ENCODE results near the gene POLG.

The POLG gene

GRCh38 chr15:89340573-89340972 is 5.9 kb upstream of the POLG start:
- no peak overlapping the region for H3K4me3 ChIP-seq (ENCODE audit: low read depth, low read length)
- peaks cover 12% of the 10 kb centered on the region for H3K27me3 ChIP-seq (ENCODE audit: control insufficient read depth, insufficient read depth, low read length)
- H3K9ac ChIP-seq (ENCODE audit: low read depth, low read length), result no peak overlapping the region
- H3K4me1 ChIP-seq (ENCODE audit: control insufficient read depth, insufficient read depth, low read length), result no peaks in the 10 kb centered on the region
- H3K9me3 ChIP-seq (ENCODE audit: control insufficient read depth, insufficient read depth, low read length), result no peaks in the 10 kb centered on the region
- no peaks in the 10 kb centered on the region for H3K36me3 ChIP-seq (ENCODE audit: control insufficient read depth, insufficient read depth, low read length)

- Histone ChIP-seq H3K36me3 (ENCODE audit: control insufficient read depth, insufficient read depth, low read length) (peaks cover 3% of the 10 kb centered on the region), H3K4me3 (ENCODE audit: low read depth, low read length) (no peak overlapping the region), H3K4me1 (ENCODE audit: control insufficient read depth, insufficient read depth, low read length) (no peaks in the 10 kb centered on the region), H3K9me3 (ENCODE audit: control insufficient read depth, insufficient read depth, low read length) (no peaks in the 10 kb centered on the region), H3K27me3 (ENCODE audit: control insufficient read depth, insufficient read depth, low read length) (peaks cover 12% of the 10 kb centered on the region), H3K9ac (ENCODE audit: low read depth, low read length) (no peak overlapping the region)
These were observed 3.4 kb upstream of the POLG start for GRCh38 chr15:89338036-89338435.

GRCh38 chr15:89335298-89336041 is 846 bp upstream of the POLG start:
- Histone ChIP-seq H3K36me3 (ENCODE audit: control insufficient read depth, insufficient read depth, low read length) (peaks cover 21% of the 10 kb centered on the region), H3K27me3 (ENCODE audit: control insufficient read depth, insufficient read depth, low read length) (peaks cover 9% of the 10 kb centered on the region), H3K4me1 (ENCODE audit: control insufficient read depth, insufficient read depth, low read length) (peaks cover 5% of the 10 kb centered on the region)

DNA sequence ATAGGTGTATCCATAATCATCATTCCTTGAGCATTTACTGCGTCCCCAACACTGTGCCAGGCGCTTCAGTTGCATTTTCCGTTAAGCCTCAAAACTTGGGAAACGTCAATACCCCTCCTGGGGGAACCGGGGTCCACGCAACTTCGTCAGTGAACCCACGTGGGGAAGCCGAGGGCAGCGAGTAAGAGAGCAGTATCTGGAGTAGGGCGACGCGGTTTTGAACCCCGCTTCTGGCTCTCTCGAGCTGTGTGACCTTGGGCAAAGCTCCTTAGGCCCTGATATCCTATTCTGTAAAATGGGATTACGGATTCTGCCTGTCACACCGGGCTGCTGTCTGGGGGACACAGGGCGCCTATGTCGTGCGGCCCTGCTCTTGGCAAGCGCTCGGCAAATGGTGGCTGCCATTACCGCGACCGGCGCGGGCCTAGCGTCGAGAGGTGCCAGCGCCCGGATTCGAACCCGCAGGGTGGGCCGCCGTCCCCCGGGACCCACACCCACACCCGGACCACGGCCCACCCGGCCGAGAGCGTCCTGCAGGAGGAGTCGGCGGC is 590 bp downstream of the POLG start:
- no peaks in the 10 kb centered on the region for H3K9me3 ChIP-seq (ENCODE audit: control insufficient read depth, insufficient read depth, low read length)
- peaks cover 9% of the 10 kb centered on the region for H3K27me3 ChIP-seq (ENCODE audit: control insufficient read depth, insufficient read depth, low read length)
- peak overlapping the region; percentile 73 for H3K9ac ChIP-seq (ENCODE audit: low read depth, low read length)
- H3K4me1 ChIP-seq (ENCODE audit: control insufficient read depth, insufficient read depth, low read length), result peaks cover 5% of the 10 kb centered on the region
- peaks cover 35% of the 10 kb centered on the region for H3K36me3 ChIP-seq (ENCODE audit: control insufficient read depth, insufficient read depth, low read length)
- peak overlapping the region; percentile 84 for H3K4me3 ChIP-seq (ENCODE audit: low read depth, low read length)

More at GRCh38 chr15:89335298-89336041, 846 bp upstream of the POLG start:
- Histone ChIP-seq H3K4me3 (ENCODE audit: low read depth, low read length) (peak overlapping the region; percentile 84), H3K9me3 (ENCODE audit: control insufficient read depth, insufficient read depth, low read length) (no peaks in the 10 kb centered on the region), H3K9ac (ENCODE audit: low read depth, low read length) (peak overlapping the region; percentile 48)

DNA sequence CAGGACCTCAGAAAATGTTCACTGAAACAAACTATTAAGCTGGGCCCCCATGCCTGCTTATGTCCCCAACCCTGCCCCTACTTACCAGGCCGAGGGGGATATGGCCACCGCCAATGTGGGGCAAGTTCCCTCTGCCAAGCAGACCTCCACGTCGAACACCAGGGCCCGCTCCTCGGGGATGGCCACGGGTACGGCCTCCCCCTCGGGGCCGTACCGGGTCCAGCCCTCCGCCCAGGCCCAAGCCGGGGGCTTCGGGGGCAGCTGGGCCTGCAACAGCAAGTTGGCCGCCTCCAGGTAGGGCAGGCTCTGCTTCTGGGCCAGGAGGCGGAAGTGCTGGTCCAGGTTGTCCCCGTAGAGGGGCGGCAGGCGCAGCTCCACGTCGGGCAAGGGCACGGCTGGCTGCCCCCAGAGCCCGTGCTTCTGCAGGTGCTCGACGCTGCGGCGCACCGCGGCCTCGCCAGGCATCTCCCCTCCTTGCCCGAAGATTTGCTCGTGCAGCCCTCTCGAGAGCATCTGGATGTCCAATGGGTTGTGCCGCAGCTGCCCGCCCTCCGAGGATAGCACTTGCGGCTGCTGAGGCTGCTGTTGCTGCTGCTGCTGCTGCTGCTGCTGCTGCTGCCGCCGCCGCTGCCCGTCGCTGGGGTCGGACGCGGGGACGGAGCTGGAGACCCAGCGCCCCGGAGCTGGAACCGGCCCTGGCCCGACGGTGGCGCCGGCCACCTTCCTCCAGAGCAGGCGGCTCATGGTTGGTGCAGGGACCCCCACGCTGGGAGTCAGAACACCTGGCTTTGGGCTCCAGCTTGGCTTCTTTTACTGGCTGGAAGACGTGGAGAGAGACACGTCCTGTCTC is 1.4 kb downstream of the POLG start:
- H3K9me3 ChIP-seq (ENCODE audit: control insufficient read depth, insufficient read depth, low read length), result no peaks in the 10 kb centered on the region
- H3K4me3 ChIP-seq (ENCODE audit: low read depth, low read length), result peak overlapping the region; percentile 84
- peaks cover 5% of the 10 kb centered on the region for H3K4me1 ChIP-seq (ENCODE audit: control insufficient read depth, insufficient read depth, low read length)
- H3K27me3 ChIP-seq (ENCODE audit: control insufficient read depth, insufficient read depth, low read length), result peaks cover 9% of the 10 kb centered on the region
- H3K9ac ChIP-seq (ENCODE audit: low read depth, low read length), result no peak overlapping the region
- peaks cover 43% of the 10 kb centered on the region for H3K36me3 ChIP-seq (ENCODE audit: control insufficient read depth, insufficient read depth, low read length)

DNA sequence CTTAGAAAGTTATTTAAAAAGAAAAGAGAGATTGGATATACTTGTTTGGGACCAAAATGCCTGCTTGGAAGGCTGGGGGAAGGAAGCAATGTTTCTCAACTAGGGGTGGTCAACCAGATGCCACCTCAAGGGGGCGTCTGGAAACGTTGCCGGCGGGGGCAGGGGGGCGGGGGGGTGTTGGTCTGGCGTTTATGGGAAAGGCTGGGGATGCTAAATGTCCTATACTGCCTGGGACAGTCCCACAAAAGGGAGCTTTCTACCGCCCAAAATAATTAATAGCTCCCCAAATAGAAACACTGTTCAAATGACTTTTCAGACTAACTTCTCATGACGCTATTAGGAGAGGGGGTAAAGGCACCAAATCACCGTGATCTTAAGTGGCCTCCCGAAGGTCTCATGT is 2.2 kb downstream of the POLG start:
- H3K4me3 ChIP-seq (ENCODE audit: low read depth, low read length), result no peak overlapping the region
- peaks cover 9% of the 10 kb centered on the region for H3K27me3 ChIP-seq (ENCODE audit: control insufficient read depth, insufficient read depth, low read length)
- peaks cover 45% of the 10 kb centered on the region for H3K36me3 ChIP-seq (ENCODE audit: control insufficient read depth, insufficient read depth, low read length)
- no peak overlapping the region for H3K9ac ChIP-seq (ENCODE audit: low read depth, low read length)
- H3K4me1 ChIP-seq (ENCODE audit: control insufficient read depth, insufficient read depth, low read length), result peaks cover 5% of the 10 kb centered on the region
- no peaks in the 10 kb centered on the region for H3K9me3 ChIP-seq (ENCODE audit: control insufficient read depth, insufficient read depth, low read length)

DNA sequence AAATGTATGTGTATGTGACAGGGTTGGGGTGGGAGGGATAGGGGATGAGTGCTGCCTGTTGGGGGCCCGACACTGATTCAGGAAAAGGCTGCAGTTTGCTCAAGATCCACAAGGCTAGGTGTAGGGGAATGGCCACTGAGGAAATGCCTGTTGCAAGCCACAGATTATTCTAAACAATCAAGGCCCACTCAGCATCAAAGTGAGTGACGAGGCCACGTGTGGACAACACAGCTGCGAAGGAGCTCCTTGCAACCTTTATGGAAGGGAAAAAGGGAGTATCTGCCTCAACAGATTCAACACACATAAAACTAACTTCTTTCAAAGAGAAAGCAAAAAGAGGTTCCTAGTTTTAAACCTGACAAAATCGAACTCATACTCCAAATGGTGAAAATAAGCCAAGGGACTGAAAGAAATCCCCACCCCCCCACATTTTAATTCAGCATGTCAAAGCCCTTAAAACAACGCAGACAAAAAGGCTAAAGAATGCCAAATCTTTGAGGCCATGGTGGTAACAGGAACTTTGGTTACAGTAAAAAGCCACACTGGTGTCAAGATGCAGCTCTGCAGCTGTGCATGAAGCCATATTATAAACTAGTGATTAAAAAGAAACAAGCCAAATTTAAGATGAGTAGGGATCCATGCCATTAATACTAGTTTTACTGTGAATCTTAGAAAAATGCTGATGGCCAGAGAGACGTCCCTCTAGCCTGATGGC is 3.6 kb downstream of the POLG start:
- Histone ChIP-seq H3K36me3 (ENCODE audit: control insufficient read depth, insufficient read depth, low read length) (peaks cover 58% of the 10 kb centered on the region), H3K27me3 (ENCODE audit: control insufficient read depth, insufficient read depth, low read length) (peaks cover 1% of the 10 kb centered on the region), H3K9me3 (ENCODE audit: control insufficient read depth, insufficient read depth, low read length) (no peaks in the 10 kb centered on the region), H3K4me3 (ENCODE audit: low read depth, low read length) (no peak overlapping the region), H3K9ac (ENCODE audit: low read depth, low read length) (no peak overlapping the region), H3K4me1 (ENCODE audit: control insufficient read depth, insufficient read depth, low read length) (peaks cover 5% of the 10 kb centered on the region)

GRCh38 chr15:89330119-89330518 is 4.5 kb downstream of the POLG start:
- no peak overlapping the region for H3K4me3 ChIP-seq (ENCODE audit: low read depth, low read length)
- H3K27me3 ChIP-seq (ENCODE audit: control insufficient read depth, insufficient read depth, low read length), result no peaks in the 10 kb centered on the region
- H3K9me3 ChIP-seq (ENCODE audit: control insufficient read depth, insufficient read depth, low read length), result no peaks in the 10 kb centered on the region
- H3K36me3 ChIP-seq (ENCODE audit: control insufficient read depth, insufficient read depth, low read length), result peaks cover 67% of the 10 kb centered on the region
- no peak overlapping the region for H3K9ac ChIP-seq (ENCODE audit: low read depth, low read length)
- peaks cover 5% of the 10 kb centered on the region for H3K4me1 ChIP-seq (ENCODE audit: control insufficient read depth, insufficient read depth, low read length)

- peaks cover 73% of the 10 kb centered on the region for H3K36me3 ChIP-seq (ENCODE audit: control insufficient read depth, insufficient read depth, low read length)
- H3K4me3 ChIP-seq (ENCODE audit: low read depth, low read length), result no peak overlapping the region
- H3K9ac ChIP-seq (ENCODE audit: low read depth, low read length), result no peak overlapping the region
- H3K9me3 ChIP-seq (ENCODE audit: control insufficient read depth, insufficient read depth, low read length), result no peaks in the 10 kb centered on the region
- H3K27me3 ChIP-seq (ENCODE audit: control insufficient read depth, insufficient read depth, low read length), result no peaks in the 10 kb centered on the region
- H3K4me1 ChIP-seq (ENCODE audit: control insufficient read depth, insufficient read depth, low read length), result peaks cover 5% of the 10 kb centered on the region
These were observed 5.1 kb downstream of the POLG start for GRCh38 chr15:89329329-89330084.

- Histone ChIP-seq H3K4me3 (ENCODE audit: low read depth, low read length) (no peak overlapping the region), H3K9ac (ENCODE audit: low read depth, low read length) (no peak overlapping the region), H3K27me3 (ENCODE audit: control insufficient read depth, insufficient read depth, low read length) (no peaks in the 10 kb centered on the region), H3K36me3 (ENCODE audit: control insufficient read depth, insufficient read depth, low read length) (peaks cover 81% of the 10 kb centered on the region), H3K9me3 (ENCODE audit: control insufficient read depth, insufficient read depth, low read length) (no peaks in the 10 kb centered on the region), H3K4me1 (ENCODE audit: control insufficient read depth, insufficient read depth, low read length) (peaks cover 5% of the 10 kb centered on the region)
These were observed 6.0 kb downstream of the POLG start for GRCh38 chr15:89328398-89329254.
